ENCODE data around the gene UXS1.

GRCh38 chr2:106108791-106109190 is 85.3 kb downstream of the UXS1 start:
- no peak for TF ChIP-seq CTCF (IDR thresholded peaks at IDR 0.05; ENCODE audit: low read depth, low read length)
- no peak for TF ChIP-seq EZH2phosphoT487 (IDR thresholded peaks at IDR 0.05; ENCODE audit: low read depth)
